GM12872 (cell line): Measurements from ENCODE around the gene DENND1C.

Experiments used
- CTCF ChIP-seq: IDR thresholded peaks from 3 replicates; pipeline ENCODE4 v1.5.1; 2011; ENCODE audit warnings: low read depth, mild to moderate bottlenecking, low read length, moderate library complexity; ENCODE audit not compliant: insufficient read depth

The DENND1C gene

GRCh38 chr19:6472713-6473112 is 8.9 kb downstream of the DENND1C start:
- no peak for TF ChIP-seq CTCF

DNA sequence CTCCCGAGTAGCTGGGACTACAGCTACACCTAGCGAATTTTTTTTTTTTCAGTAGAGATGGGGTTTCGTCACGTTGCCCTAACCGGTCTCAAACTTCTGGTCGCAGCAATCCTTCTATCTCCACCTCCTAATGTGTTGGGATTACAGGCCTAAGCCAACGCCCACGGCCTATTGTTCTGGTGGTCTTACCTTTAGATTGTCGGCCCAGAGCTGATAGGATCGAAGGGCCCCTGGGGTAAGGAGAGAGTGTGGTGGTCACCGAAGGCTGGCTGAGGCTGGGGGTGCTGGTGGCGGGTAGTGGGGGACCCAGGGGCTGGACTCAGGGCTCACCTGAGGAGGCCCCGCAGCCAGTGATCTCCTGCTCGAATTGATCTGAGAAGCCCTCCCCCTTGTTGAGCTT is 10.5 kb downstream of the DENND1C start:
- TF ChIP-seq CTCF = no peak

DNA sequence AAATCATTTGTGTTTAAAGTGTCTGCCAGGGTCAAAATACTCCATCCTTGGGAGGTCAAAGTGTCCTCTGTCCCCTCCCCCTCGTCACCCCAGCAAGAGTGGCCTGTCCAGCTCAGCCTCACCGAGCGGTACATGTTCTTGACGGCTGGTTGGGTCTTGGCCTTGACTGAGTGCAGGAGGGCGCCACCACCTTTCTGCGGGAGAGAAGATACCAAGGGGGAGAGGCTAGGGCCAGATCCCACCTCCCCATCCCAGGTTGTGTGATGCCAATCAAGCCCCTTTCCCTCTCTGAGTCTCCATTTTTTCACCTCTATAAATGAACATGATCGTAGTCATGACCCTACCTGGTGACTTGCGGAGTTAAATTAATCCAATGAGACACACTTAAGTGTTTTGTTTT is 11.4 kb downstream of the DENND1C start:
- TF ChIP-seq CTCF = no peak

DNA sequence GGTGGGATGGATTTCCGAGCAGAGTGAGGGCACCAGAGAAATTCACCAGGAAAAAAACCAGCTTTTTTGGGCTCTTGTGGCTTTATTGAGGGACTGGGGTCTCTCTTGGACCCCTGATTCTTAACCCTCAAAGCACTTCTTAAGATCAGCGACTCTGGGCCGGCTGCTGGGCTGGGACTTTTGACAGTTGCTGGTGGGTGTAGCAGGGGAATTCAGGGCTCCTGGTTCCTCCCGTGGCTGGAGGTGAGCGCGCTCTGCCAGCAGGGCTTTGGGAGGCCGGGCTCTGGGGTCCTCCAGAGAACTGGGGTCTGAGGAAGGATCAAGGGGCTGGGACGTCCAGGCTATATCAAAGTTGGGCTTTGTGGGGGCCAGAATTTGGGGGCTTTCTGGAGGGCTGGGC is 14.2 kb downstream of the DENND1C start:
- no peak for TF ChIP-seq CTCF

DNA sequence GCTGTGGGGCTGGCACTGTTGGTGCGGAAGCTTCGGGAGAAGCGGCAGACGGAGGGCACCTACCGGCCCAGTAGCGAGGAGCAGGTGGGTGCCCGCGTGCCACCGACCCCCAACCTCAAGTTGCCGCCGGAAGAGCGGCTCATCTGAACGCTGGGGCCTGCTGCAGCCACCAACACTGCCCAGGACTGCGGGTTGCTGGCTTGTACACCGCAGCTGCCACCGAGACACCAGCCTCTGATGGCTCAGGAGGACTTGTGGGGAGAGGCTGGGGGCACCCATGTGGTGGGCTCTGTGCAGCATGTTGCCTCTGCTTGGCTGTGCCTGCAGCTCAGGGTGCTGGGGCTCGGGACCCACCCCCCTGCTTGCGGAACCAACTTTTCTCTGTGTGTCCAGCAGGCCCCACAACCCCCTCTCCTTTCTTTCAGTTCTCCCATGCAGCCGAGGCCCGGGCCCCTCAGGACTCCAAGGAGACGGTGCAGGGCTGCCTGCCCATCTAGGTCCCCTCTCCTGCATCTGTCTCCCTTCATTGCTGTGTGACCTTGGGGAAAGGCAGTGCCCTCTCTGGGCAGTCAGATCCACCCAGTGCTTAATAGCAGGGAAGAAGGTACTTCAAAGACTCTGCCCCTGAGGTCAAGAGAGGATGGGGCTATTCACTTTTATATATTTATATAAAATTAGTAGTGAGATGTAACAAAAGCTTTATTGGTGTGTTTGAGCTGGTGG is 14.9 kb downstream of the DENND1C start:
- TF ChIP-seq CTCF = no peak

GRCh38 chr19:6465663-6466062 is 15.9 kb downstream of the DENND1C start:
- TF ChIP-seq CTCF = no peak

DNA sequence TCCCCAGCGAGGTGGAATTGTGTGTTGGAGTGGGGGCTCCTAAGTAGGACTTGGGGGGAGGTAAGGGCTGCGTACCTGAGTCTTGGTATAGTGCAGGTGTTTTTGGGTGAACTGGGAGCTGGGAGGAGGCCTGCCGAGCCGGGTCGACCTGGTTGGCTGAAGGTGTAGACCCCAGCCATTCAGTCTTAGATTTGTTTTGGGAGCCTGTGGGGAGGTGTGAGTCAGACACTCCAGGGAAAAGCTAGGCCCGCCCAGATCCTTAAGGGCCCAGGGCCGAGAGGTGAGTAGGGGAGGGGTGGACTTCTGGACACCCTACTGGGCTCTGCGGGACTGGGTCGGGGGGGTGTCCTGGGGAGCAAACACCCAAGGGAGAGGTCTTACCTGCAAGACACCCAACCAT is 16.6 kb downstream of the DENND1C start:
- TF ChIP-seq CTCF = no peak
